GM12892 (cell line): ENCODE results near the gene DLEU7.

Experiments
- POLR2A ChIP-seq: IDR thresholded peaks from 2 replicates; pipeline ENCODE4 v1.6.1; 2011; ENCODE audit warnings: low read depth, low read length, control low read depth
- POLR2AphosphoS5 ChIP-seq: IDR thresholded peaks from 2 replicates; pipeline ENCODE4 v1.6.1; 2011; ENCODE audit warnings: low read depth, low read length, control low read depth
- TAF1 ChIP-seq: IDR thresholded peaks from 2 replicates; pipeline ENCODE4 v1.6.1; 2011; ENCODE audit warnings: low read depth, mild to moderate bottlenecking, control low read depth, low read length, borderline replicate concordance

- TF ChIP-seq POLR2A (no peak), POLR2AphosphoS5 (no peak), TAF1 (no peak)
Measured at GRCh38 chr13:50887151-50887550, 43.7 kb upstream of the DLEU7 start.
